IMR-90 (cell line): Measurements from ENCODE around the gene SDC3. TPM values are rescaled to one million over a fixed set of nuclear protein-coding genes. Genes with fewer than 3 reads are reported as not detected.

Experiments used
- ATAC-seq: fragments of 200-7000 bp; cut with Tn5 transposase; 2 replicates; pipeline ENCODE4 v1.9.1; 2020; ENCODE audit warnings: low read depth, mild to moderate bottlenecking, moderate library complexity
- BruUV-seq: library from RNA; stranded (reverse); fragments of 400-500 nt; replicated peaks from 2 replicates; lab custom pipeline; 2021; lab: Mats Ljungman, UMichigan
- CTCF ChIA-PET: fragments of 300-600 bp; formaldehyde crosslinking; extraction: SDS; loops from one replicate; lab custom pipeline; 2021; ENCODE audit warnings: antibody characterized with exemption; lab: Yijun Ruan, JAX
- POLR2A ChIA-PET: fragments of 300-600 bp; sonication (Branson Sonifier 250); formaldehyde crosslinking; loops from one replicate; lab custom pipeline; 2022; ENCODE audit warnings: antibody characterized with exemption; ENCODE audit not compliant: unreplicated experiment; lab: Charles Lee
- DNase-seq: peaks from one replicate; pipeline ENCODE4 v3.0.0; 2013
- H2AFZ ChIP-seq: replicated peaks from 2 replicates; pipeline ENCODE3; 2013; ENCODE audit warnings: low read length, mild to moderate bottlenecking; ENCODE audit not compliant: poor library complexity
- H2AK5ac ChIP-seq: 2 replicates; pipeline ENCODE4 v1.6.1; 2013; ENCODE audit warnings: low read depth, low read length, inconsistent platforms
- H2AK9ac ChIP-seq: replicated peaks from 2 replicates; pipeline ENCODE3; 2013; ENCODE audit warnings: mild to moderate bottlenecking, low read depth, low read length, moderate library complexity; ENCODE audit not compliant: poor library complexity
- H2BK120ac ChIP-seq: 2 replicates; pipeline ENCODE4 v1.6.1; 2013; ENCODE audit warnings: low read depth, low read length, inconsistent platforms
- H2BK15ac ChIP-seq: 3 replicates; pipeline ENCODE4 v1.6.1; 2013; ENCODE audit warnings: low read depth, low read length, inconsistent platforms
- H2BK20ac ChIP-seq: 2 replicates; pipeline ENCODE4 v1.6.1; 2013; ENCODE audit warnings: low read depth, mild to moderate bottlenecking, inconsistent platforms, low read length, moderate library complexity
- H2BK5ac ChIP-seq: 2 replicates; pipeline ENCODE4 v1.6.1; 2013; ENCODE audit warnings: mild to moderate bottlenecking, low read depth, low read length, inconsistent platforms; ENCODE audit not compliant: poor library complexity, severe bottlenecking
- H3K14ac ChIP-seq: replicated peaks from 2 replicates; pipeline ENCODE4 v1.6.1; 2013; ENCODE audit warnings: low read depth, low read length, inconsistent platforms
- H3K18ac ChIP-seq: 2 replicates; pipeline ENCODE4 v1.6.1; 2013; ENCODE audit warnings: low read depth, low read length, control low read depth
- H3K23ac ChIP-seq: 2 replicates; pipeline ENCODE4 v1.6.1; 2013; ENCODE audit warnings: low read depth, low read length, inconsistent platforms
- H3K27ac ChIP-seq: 2 replicates; pipeline ENCODE4 v1.5.1; 2013; ENCODE audit warnings: mild to moderate bottlenecking, control low read depth, low read length; ENCODE audit not compliant: insufficient read depth
- H3K27me3 ChIP-seq: 2 replicates; pipeline ENCODE4 v1.6.1; 2013; ENCODE audit warnings: low read length; ENCODE audit not compliant: control insufficient read depth, insufficient read depth
- H3K36me3 ChIP-seq: 2 replicates; pipeline ENCODE4 v1.6.1; 2013; ENCODE audit warnings: low read length, mixed read lengths; ENCODE audit not compliant: control insufficient read depth, insufficient read depth
- H3K4ac ChIP-seq: 2 replicates; pipeline ENCODE4 v1.6.1; 2013; ENCODE audit warnings: low read depth, low read length, inconsistent platforms
- H3K4me1 ChIP-seq: 2 replicates; pipeline ENCODE4 v1.6.1; 2013; ENCODE audit warnings: low read length, mixed read lengths; ENCODE audit not compliant: control insufficient read depth, insufficient read depth
- H3K4me2 ChIP-seq: 2 replicates; pipeline ENCODE4 v1.6.1; 2013; ENCODE audit warnings: low read depth, mild to moderate bottlenecking, control low read depth, low read length, moderate library complexity
- H3K4me3 ChIP-seq: 2 replicates; pipeline ENCODE4 v1.5.1; 2013; ENCODE audit warnings: low read depth, mild to moderate bottlenecking, control low read depth, low read length, moderate library complexity; ENCODE audit not compliant: insufficient read depth
- H3K56ac ChIP-seq: 2 replicates; pipeline ENCODE4 v1.6.1; 2013; ENCODE audit warnings: low read length, inconsistent platforms; ENCODE audit not compliant: insufficient read depth; ENCODE audit errors: extremely low read depth
- H3K79me1 ChIP-seq, 2 experiments: 2 replicates each; pipeline ENCODE4 v1.6.1; 2013; ENCODE audit warnings: low read length in 2 of 2, inconsistent platforms in 1 of 2, low read depth in 1 of 2
- H3K9ac ChIP-seq: 2 replicates; pipeline ENCODE4 v1.6.1; 2013; ENCODE audit warnings: low read depth, low read length, control low read depth
- H3K9me1 ChIP-seq: 2 replicates; pipeline ENCODE4 v1.6.1; 2013; ENCODE audit warnings: low read length, inconsistent platforms; ENCODE audit not compliant: insufficient read depth
- H3K9me3 ChIP-seq: 2 replicates; pipeline ENCODE4 v1.6.1; 2013; ENCODE audit warnings: low read length; ENCODE audit not compliant: control insufficient read depth, insufficient read depth
- H4K20me1 ChIP-seq: 2 replicates; pipeline ENCODE4 v1.6.1; 2013; ENCODE audit warnings: low read length, inconsistent platforms; ENCODE audit not compliant: insufficient read depth
- H4K5ac ChIP-seq: 2 replicates; pipeline ENCODE4 v1.6.1; 2013; ENCODE audit warnings: mild to moderate bottlenecking, low read depth, low read length, control low read depth
- H4K8ac ChIP-seq, 2 experiments: 2 replicates each; pipeline ENCODE4 v1.6.1; 2013; ENCODE audit warnings: low read depth in 2 of 2, low read length in 2 of 2, control low read depth in 1 of 2, inconsistent platforms in 1 of 2
- H4K91ac ChIP-seq: 2 replicates; pipeline ENCODE4 v1.6.1; 2013; ENCODE audit warnings: low read depth, low read length, inconsistent platforms; ENCODE audit not compliant: insufficient read depth
- BHLHE40 ChIP-seq: fragments of 150-350 bp; IDR thresholded peaks from 2 replicates; pipeline ENCODE4 v1.6.1; 2016; ENCODE audit warnings: mild to moderate bottlenecking, low read depth, low read length
- CEBPB ChIP-seq: IDR thresholded peaks from 2 replicates; pipeline ENCODE4 v1.6.1; 2012; ENCODE audit warnings: low read depth, low read length, improper control_type of control experiment
- CHD1 ChIP-seq: IDR thresholded peaks from 2 replicates; pipeline ENCODE4 v1.6.1; 2012; ENCODE audit warnings: low read depth, low read length, improper control_type of control experiment
- FOS ChIP-seq: fragments of 150-350 bp; IDR thresholded peaks from 2 replicates; pipeline ENCODE4 v1.6.1; 2016; ENCODE audit warnings: low read depth, low read length
- MAFK ChIP-seq: IDR thresholded peaks from 2 replicates; pipeline ENCODE4 v1.6.1; 2012; ENCODE audit warnings: low read depth, low read length, improper control_type of control experiment
- MXI1 ChIP-seq: IDR thresholded peaks from 2 replicates; pipeline ENCODE4 v1.6.1; 2012; ENCODE audit warnings: low read depth, mild to moderate bottlenecking, low read length, moderate library complexity, borderline replicate concordance
- NFE2L2 ChIP-seq: fragments of 150-350 bp; IDR thresholded peaks from 2 replicates; pipeline ENCODE4 v1.6.1; 2016; ENCODE audit warnings: low read depth, mild to moderate bottlenecking, low read length
- POLR2A ChIP-seq: IDR thresholded peaks from 2 replicates; pipeline ENCODE4 v1.6.1; 2012; ENCODE audit warnings: mild to moderate bottlenecking, low read depth, low read length
- RFX5 ChIP-seq: IDR thresholded peaks from 2 replicates; pipeline ENCODE4 v1.8.0; 2012; ENCODE audit warnings: low read depth, mild to moderate bottlenecking, low read length, moderate library complexity
- SMC3 ChIP-seq: fragments of 150-350 bp; IDR thresholded peaks from 2 replicates; pipeline ENCODE4 v1.6.1; 2016; ENCODE audit warnings: low read depth, mild to moderate bottlenecking, antibody characterized with exemption, low read length, moderate library complexity
- WGBS, 2 experiments: methylation state at CpG; one replicate each; pipeline versions ENCODE4 v1.1.5 to v1.1.7; 2013; ENCODE audit warnings: missing lambda C conversion rate in 2 of 2; ENCODE audit not compliant: insufficient read length in 1 of 2; ENCODE audit errors: extremely low coverage in 2 of 2; 5-methylcytosine and 5-hydroxymethylcytosine counted together
- dilution Hi-C: fragments of 300-500 bp; cut with HindIII; formaldehyde crosslinking; loops from one replicate; pipeline ENCODE4 v1.14.3; 2018; ENCODE audit warnings: low sequenced_read_pairs; ENCODE audit not compliant: unreplicated experiment
- in situ Hi-C: fragments of 300-500 bp; cut with MboI; formaldehyde crosslinking; loops from 3 replicates; pipeline ENCODE4 v1.14.3; 2019; ENCODE audit warnings: low sequenced_read_pairs, inconsistent platforms, mixed read lengths
- intact Hi-C: fragments of 100-400 bp; cut with micrococcal nuclease; formaldehyde crosslinking; loops from 2 replicates; pipeline ENCODE4 v1.10.0; 2022
- polyA plus RNA-seq, 3 experiments: library from polyadenylated mRNA; depleted of rRNA; stranded (reverse); fragments of >200 nt; gene quantifications; 2 replicates each; pipeline ENCODE4 v1.2.3, GENCODE V29; 2012; ENCODE audit warnings: low replicate concordance in 1 of 3
- total RNA-seq: library from RNA; depleted of rRNA; stranded (reverse); fragments of >200 nt; gene quantifications from 2 replicates; pipeline ENCODE4 v1.2.3, GENCODE V29; 2012
- TF ChIP-seq, protein P1 (sequence below): fragments of 150-350 bp; IDR thresholded peaks from 2 replicates; pipeline ENCODE4 v1.6.1; 2017; ENCODE audit warnings: mild to moderate bottlenecking, antibody characterized with exemption, low read length, low read depth

SDC3 gene
- total and polyA plus RNA-seq, 2 of the 4 experiments (the other 2 are of a cell fraction) = 13.1 to 71.5 TPM

DNA sequence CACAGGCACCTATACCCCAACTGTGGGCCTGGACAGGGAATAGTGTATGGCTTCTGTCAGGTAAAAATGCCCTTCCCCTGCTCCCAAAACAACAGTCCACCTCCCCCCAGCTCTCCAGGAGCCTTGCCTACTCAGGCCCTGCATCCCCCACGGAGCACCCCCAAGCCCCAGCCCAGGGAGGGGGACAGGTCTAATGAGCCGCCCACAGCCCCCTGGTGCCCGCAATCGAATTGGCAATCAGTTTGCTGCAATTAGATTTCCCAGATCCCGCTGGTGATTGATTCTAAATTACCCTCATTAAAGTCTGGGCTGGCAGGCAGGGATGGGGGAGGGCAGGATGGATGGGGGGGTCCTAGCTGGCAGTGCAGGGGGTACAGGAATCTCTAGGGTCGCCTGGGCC, 8.1 kb downstream of the SDC3 start:
- no peak overlapping the region for H2BK120ac ChIP-seq
- ChIA-PET CTCF (no interaction called here), POLR2A (no interaction called here)
- no peak overlapping the region for H2BK5ac ChIP-seq
- H2AK9ac ChIP-seq = no peak overlapping the region
- H3K27me3 ChIP-seq = no peaks in the 10 kb centered on the region
- TF ChIP-seq CEBPB = no peak
- no peak for TF ChIP-seq MXI1
- no peak for TF ChIP-seq POLR2A
- TF ChIP-seq RFX5 = no peak
- no peak for TF ChIP-seq SMC3
- TF ChIP-seq NFE2L2 = no peak
- TF ChIP-seq, protein P1, sequence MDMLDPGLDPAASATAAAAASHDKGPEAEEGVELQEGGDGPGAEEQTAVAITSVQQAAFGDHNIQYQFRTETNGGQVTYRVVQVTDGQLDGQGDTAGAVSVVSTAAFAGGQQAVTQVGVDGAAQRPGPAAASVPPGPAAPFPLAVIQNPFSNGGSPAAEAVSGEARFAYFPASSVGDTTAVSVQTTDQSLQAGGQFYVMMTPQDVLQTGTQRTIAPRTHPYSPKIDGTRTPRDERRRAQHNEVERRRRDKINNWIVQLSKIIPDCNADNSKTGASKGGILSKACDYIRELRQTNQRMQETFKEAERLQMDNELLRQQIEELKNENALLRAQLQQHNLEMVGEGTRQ = no peak
- no peak for TF ChIP-seq MAFK
- no peak for TF ChIP-seq BHLHE40
- TF ChIP-seq CHD1 = no peak
- no peak for TF ChIP-seq FOS
- H3K14ac ChIP-seq = no peak overlapping the region
- H3K4ac ChIP-seq = no peak overlapping the region
- peaks cover 38% of the 10 kb centered on the region for H3K4me1 ChIP-seq
- no peak overlapping the region for H2BK20ac ChIP-seq
- intact Hi-C loops = no loop called here
- WGBS, 2 experiments = 100% methylated on average over 3 of the region's 6 CpGs; no CpG with 5 or more reads in 1 of the 2 experiments
- BruUV-seq = no TSS peak
- no peak overlapping the region for H4K5ac ChIP-seq
- H4K8ac ChIP-seq = no peak overlapping the region
- dilution Hi-C loops = loop anchor here (25.0 kb wide), 1 partner anchor 88 kb away; no protein-coding TSS in a partner anchor
- H3K18ac ChIP-seq = no peak overlapping the region
- H3K23ac ChIP-seq = no peak overlapping the region
- no peak overlapping the region for H2AK5ac ChIP-seq
- no peak overlapping the region for H3K27ac ChIP-seq
- peaks cover 87% of the 10 kb centered on the region for H4K20me1 ChIP-seq
- H4K91ac ChIP-seq = no peak overlapping the region
- no peak for DNase-seq
- no peak overlapping the region for H3K9ac ChIP-seq
- in situ Hi-C loops = no loop called here
- H3K4me2 ChIP-seq = no peak overlapping the region
- H3K9me3 ChIP-seq = no peaks in the 10 kb centered on the region
- no peak overlapping the region for H2AFZ ChIP-seq
- H3K79me1 ChIP-seq = peaks cover 57 to 93% of the 10 kb centered on the region in 2 experiments
- H3K4me3 ChIP-seq = no peak overlapping the region
- H2BK15ac ChIP-seq = no peak overlapping the region
- H3K56ac ChIP-seq = no peak overlapping the region
- no peak for ATAC-seq
- H3K9me1 ChIP-seq = peaks cover 31% of the 10 kb centered on the region
- 0 out of 2 replicates have a peak, but pooled peaks cover 2% of the 10 kb centered on the region for H3K36me3 ChIP-seq
